ENCODE measurements around the gene DPEP1.
"Not testable (repeated sequence)": the region's sequence is repeated elsewhere in the genome, so short reads cannot be mapped to it uniquely, and the experiment has no call there.

The DPEP1 gene

GRCh38 chr16:89613231-89613953 lies at the start of gene DPEP1:
Gene DPEP1, plus strand, starts transcription at chr16:89613642. Its CDS starts 16,769 bp downstream, at chr16:89630411.
- no peak for DNase-seq

GRCh38 chr16:89564476-89565255 lies 48.8 kb upstream of the DPEP1 start:
- no peak for DNase-seq

- no peak for DNase-seq
Observed at GRCh38 chr16:89565256-89565505, 48.3 kb upstream of the DPEP1 start.

GRCh38 chr16:89565506-89566372 lies 47.7 kb upstream of the DPEP1 start:
- peak; percentile 27 for DNase-seq

GRCh38 chr16:89567656-89568594 lies 45.5 kb upstream of the DPEP1 start:
- DNase-seq: no peak

- DNase-seq: no peak
Observed at GRCh38 chr16:89569506-89570341, 43.7 kb upstream of the DPEP1 start.

- no peak for DNase-seq
Observed at GRCh38 chr16:89570342-89570923, 43.0 kb upstream of the DPEP1 start.

GRCh38 chr16:89570983-89571598 lies 42.4 kb upstream of the DPEP1 start:
- not testable (repeated sequence) for DNase-seq

- DNase-seq: no peak
Observed at GRCh38 chr16:89571636-89572035, 41.8 kb upstream of the DPEP1 start.

- DNase-seq: no peak
Observed at GRCh38 chr16:89572073-89572484, 41.4 kb upstream of the DPEP1 start.

- no peak for DNase-seq
Observed at GRCh38 chr16:89572485-89573205, 40.8 kb upstream of the DPEP1 start.

GRCh38 chr16:89573826-89574680 lies 39.4 kb upstream of the DPEP1 start:
- no peak for DNase-seq

- DNase-seq: peak; percentile 22
Observed at GRCh38 chr16:89574681-89575246, 38.7 kb upstream of the DPEP1 start.

- DNase-seq: no peak
Observed at GRCh38 chr16:89575247-89576152, 37.9 kb upstream of the DPEP1 start, which contains the start of gene CPNE7. Gene CPNE7, plus strand, starts transcription at chr16:89575758. Its CDS starts 140 bp downstream, at chr16:89575898.

GRCh38 chr16:89576153-89577054 lies 37.0 kb upstream of the DPEP1 start:
- no peak for DNase-seq

All from NCI-H2107 (cell line).